HepG2 (cell line): ENCODE results near the gene HPDL. TPM values are rescaled to one million over a fixed set of nuclear protein-coding genes. Genes with fewer than 3 reads are reported as not detected.

Experiments used
- ATAC-seq: fragments of 200-7000 bp; cut with Tn5 transposase; 3 replicates; pipeline ENCODE4 v1.9.1; 2020; ENCODE audit warnings: mild to moderate bottlenecking, moderate library complexity
- BruUV-seq: library from RNA; stranded (reverse); fragments of 400-500 nt; replicated peaks from 2 replicates; lab custom pipeline; 2021; lab: Mats Ljungman, UMichigan
- CTCF ChIA-PET: fragments of 300-600 bp; formaldehyde crosslinking; extraction: SDS; loops from one replicate; lab custom pipeline; 2021; ENCODE audit warnings: low total read pairs, inconsistent platforms, low intra/inter-chr PET ratio; lab: Yijun Ruan, JAX
- POLR2A ChIA-PET: fragments of 350-600 bp; sonication (Branson Sonifier 250); formaldehyde crosslinking; loops from one replicate; lab custom pipeline; 2020; ENCODE audit warnings: antibody characterized with exemption, inconsistent platforms; lab: Yijun Ruan, JAX
- DNase-seq: peaks from one replicate; pipeline ENCODE4 v3.0.0-alpha.2; 2015; ENCODE audit warnings: low spot score
- FAIRE-seq: peaks from 3 replicates; lab custom pipeline; 2011; peaks lifted over from hg19 to GRCh38; lab: Jason Lieb, UNC
- H2AFZ ChIP-seq: one replicate; pipeline ENCODE4 v1.6.1; 2011; ENCODE audit warnings: low read length, inconsistent platforms
- H3K27ac ChIP-seq: fragments of 300-600 bp; 3 replicates; pipeline ENCODE4 v1.8.0; 2011; ENCODE audit warnings: mixed run types, mild to moderate bottlenecking, mixed read lengths, low read length, inconsistent platforms; ENCODE audit not compliant: insufficient read depth; ENCODE audit errors: extremely low read length
- H3K27me3 ChIP-seq, 2 experiments: fragments of 200-600 bp in 1 of 2; 2 replicates in 1 of 2; 3 replicates in 1 of 2; pipeline versions ENCODE4 v1.6.0 to v1.8.0; 2011; ENCODE audit warnings: low read length in 2 of 2, mild to moderate bottlenecking in 2 of 2, moderate library complexity in 2 of 2, inconsistent platforms in 1 of 2; ENCODE audit not compliant: insufficient read depth in 2 of 2, control insufficient read depth in 1 of 2
- H3K36me3 ChIP-seq, 2 experiments: fragments of 200-600 bp in 1 of 2; replicated peaks in 1 of 2; 2 replicates in 1 of 2; 3 replicates in 1 of 2; pipeline versions ENCODE4 v1.5.1 to v1.8.0; 2011; ENCODE audit warnings: low read length in 2 of 2, inconsistent platforms in 1 of 2; ENCODE audit not compliant: insufficient read depth in 2 of 2, control insufficient read depth in 1 of 2
- H3K4me1 ChIP-seq: 2 replicates; pipeline ENCODE4 v1.5.1; 2012; ENCODE audit warnings: low read length, inconsistent platforms; ENCODE audit not compliant: insufficient read depth
- H3K4me2 ChIP-seq: 2 replicates; pipeline ENCODE4 v1.6.0; 2011; ENCODE audit warnings: low read depth, low read length, inconsistent platforms
- H3K4me3 ChIP-seq, 3 experiments: fragments of 200-600 bp in 1 of 3; sonication (generic), shearing (Covaris generic) in 1 of 3; replicated peaks in 1 of 3; 2 replicates each; pipeline ENCODE4 v1.5.1; 2011 to 2016; ENCODE audit warnings: low read length in 3 of 3, inconsistent platforms in 2 of 3, low read depth in 2 of 3, mild to moderate bottlenecking in 2 of 3, control low read depth in 1 of 3, mixed read lengths in 1 of 3; ENCODE audit not compliant: insufficient read depth in 1 of 3
- H3K79me2 ChIP-seq: one replicate; pipeline ENCODE4 v1.6.1; 2011; ENCODE audit warnings: low read length, inconsistent platforms; ENCODE audit not compliant: insufficient read depth
- H3K9ac ChIP-seq: 2 replicates; pipeline ENCODE4 v1.6.0; 2011; ENCODE audit warnings: mild to moderate bottlenecking, low read depth, low read length, inconsistent platforms; ENCODE audit not compliant: insufficient read depth
- H3K9me3 ChIP-seq: 2 replicates; pipeline ENCODE4 v1.5.1; 2012; ENCODE audit warnings: mild to moderate bottlenecking, low read length
- H4K20me1 ChIP-seq: 2 replicates; pipeline ENCODE4 v1.6.0; 2011; ENCODE audit warnings: inconsistent platforms, mild to moderate bottlenecking, low read length, moderate library complexity; ENCODE audit not compliant: insufficient read depth
- ERF ChIP-seq: IDR thresholded peaks from 2 replicates; pipeline ENCODE4 v1.6.1; 2018; ENCODE audit warnings: missing biosample characterization, missing genetic modification reagents
- FOSL2 ChIP-seq: sonication (generic); formaldehyde crosslinking; IDR thresholded peaks from 2 replicates; pipeline ENCODE4 v1.4.0; 2020; ENCODE audit warnings: missing genetic modification reagents
- FOXA3 ChIP-seq: IDR thresholded peaks from 2 replicates; pipeline ENCODE4 v1.6.1; 2016; ENCODE audit warnings: missing genetic modification reagents, missing compliant biosample characterization
- JUND ChIP-seq: sonication (generic); formaldehyde crosslinking; IDR thresholded peaks from 2 replicates; pipeline ENCODE4 v1.8.0; 2022; ENCODE audit warnings: mild to moderate bottlenecking, missing genetic modification reagents
- MEIS1 ChIP-seq: sonication (generic); formaldehyde crosslinking; IDR thresholded peaks from 2 replicates; pipeline ENCODE4 v1.9.0; 2021; ENCODE audit warnings: mild to moderate bottlenecking, missing genetic modification reagents, moderate library complexity, borderline replicate concordance
- RARA ChIP-seq: IDR thresholded peaks from 2 replicates; pipeline ENCODE4 v1.6.1; 2016; ENCODE audit warnings: missing genetic modification reagents, missing compliant biosample characterization
- RARG ChIP-seq: sonication (generic); formaldehyde crosslinking; IDR thresholded peaks from 2 replicates; pipeline ENCODE4 v1.4.0; 2020; ENCODE audit warnings: low read depth, mild to moderate bottlenecking, missing genetic modification reagents
- RFX1 ChIP-seq: fragments of 450-650 bp; IDR thresholded peaks from 2 replicates; pipeline ENCODE4 v1.6.1; 2017
- RXRB ChIP-seq: IDR thresholded peaks from 2 replicates; pipeline ENCODE4 v1.6.1; 2016; ENCODE audit warnings: borderline replicate concordance, missing genetic modification reagents, missing compliant biosample characterization
- SAP130 ChIP-seq: IDR thresholded peaks from 2 replicates; pipeline ENCODE4 v1.6.1; 2016; ENCODE audit warnings: low read depth
- SIX1 ChIP-seq: sonication (generic); formaldehyde crosslinking; IDR thresholded peaks from 2 replicates; pipeline ENCODE4 v1.4.0; 2020; ENCODE audit warnings: missing genetic modification reagents, borderline replicate concordance
- SPEN ChIP-seq: sonication (generic); formaldehyde crosslinking; IDR thresholded peaks from 2 replicates; pipeline ENCODE4 v1.5.1; 2020; ENCODE audit warnings: low read depth, mild to moderate bottlenecking, missing genetic modification reagents
- ZMAT3 ChIP-seq: sonication (generic); formaldehyde crosslinking; conservative IDR thresholded peaks from 2 replicates; pipeline ENCODE4 v1.7.0; 2021; ENCODE audit warnings: missing genetic modification reagents
- ZNF441 ChIP-seq: sonication (generic); formaldehyde crosslinking; IDR thresholded peaks from 2 replicates; pipeline ENCODE4 v1.7.0; 2021; ENCODE audit warnings: missing genetic modification reagents, borderline replicate concordance
- ZNF850 ChIP-seq: sonication (generic); formaldehyde crosslinking; conservative IDR thresholded peaks from 2 replicates; pipeline ENCODE4 v1.9.0; 2021; ENCODE audit warnings: mild to moderate bottlenecking, missing genetic modification reagents
- WGBS: methylation state at CpG from one replicate; pipeline ENCODE4 v1.1.6; 2017; ENCODE audit warnings: low lambda C conversion rate; 5-methylcytosine and 5-hydroxymethylcytosine counted together
- in situ Hi-C: cut with HindIII; loops from 2 replicates; pipeline ENCODE4 v1.10.0; 2017; ENCODE audit warnings: low pct_unique_long_range_greater_than_20kb; ENCODE audit not compliant: extremely low pct_ligation_motif_present
- intact Hi-C: fragments of 100-400 bp; cut with micrococcal nuclease; formaldehyde crosslinking; loops from one replicate; pipeline ENCODE4 v1.10.0; 2022; ENCODE audit not compliant: unreplicated experiment
- polyA plus RNA-seq, 8 experiments: library from polyadenylated mRNA; depleted of rRNA in 3 of 8; stranded (reverse) in 7 of 8; unstranded in 1 of 8; fragments of >200 nt; fragmentation: Illumina TruSeq in 4 of 8; extraction: Trizol in 4 of 8; gene quantifications; 2 replicates each; pipeline versions ENCODE4 v1.2.1 to v1.2.3, GENCODE V29; 2011 to 2016; ENCODE audit warnings: low read depth in 4 of 8, missing spikeins in 1 of 8, mixed read lengths in 1 of 8; ENCODE audit not compliant: insufficient read depth in 1 of 8
- total RNA-seq, 5 experiments: library from RNA; depleted of rRNA; stranded (reverse); fragments of >200 nt; fragmentation: Illumina TruSeq; extraction: Trizol; gene quantifications; 2 replicates each; pipeline ENCODE4 v1.2.3, GENCODE V29; 2016; ENCODE audit warnings: low read depth in 1 of 5
- TF ChIP-seq, protein P1 (sequence below): sonication (generic); formaldehyde crosslinking; IDR thresholded peaks from 2 replicates; pipeline ENCODE4 v1.8.1; 2022; ENCODE audit warnings: low read depth, mild to moderate bottlenecking, missing genetic modification reagents
- TF ChIP-seq, protein P2 (sequence below): IDR thresholded peaks from 2 replicates; pipeline ENCODE4 v1.6.1; 2018; ENCODE audit warnings: missing genetic modification reagents, mild to moderate bottlenecking, missing compliant biosample characterization
- TF ChIP-seq, protein P3 (sequence below): IDR thresholded peaks from 2 replicates; pipeline ENCODE4 v1.6.1; 2016; ENCODE audit warnings: low read depth
- TF ChIP-seq, protein P4 (sequence below): sonication (generic); formaldehyde crosslinking; IDR thresholded peaks from 2 replicates; pipeline ENCODE4 v1.4.0; 2020; ENCODE audit warnings: missing genetic modification reagents

The HPDL gene
- total and polyA plus RNA-seq, 2 of the 13 experiments (the other 11 are each of a cell fraction or from before 2014, with no cell fraction given) = not detected

DNA sequence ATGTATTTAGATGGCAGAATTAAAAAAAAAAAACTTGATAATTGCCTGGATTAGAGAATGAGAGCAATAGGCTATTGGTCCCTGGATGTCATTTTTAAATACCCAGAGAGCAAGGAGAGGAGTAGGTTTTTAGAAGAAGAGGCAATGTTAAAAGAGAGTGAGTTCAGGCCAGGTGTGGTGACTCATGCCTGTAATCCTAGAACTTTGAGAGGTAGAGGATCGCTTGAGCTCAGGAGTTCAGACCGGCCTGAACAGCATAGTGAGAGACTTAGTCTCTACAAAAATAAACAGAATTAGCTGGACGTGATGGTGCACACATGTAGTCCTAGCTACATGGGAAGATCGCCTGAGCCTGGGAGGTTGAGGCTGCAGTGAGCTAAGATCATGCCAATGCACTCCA is 29.5 kb downstream of the HPDL start:
- ChIA-PET POLR2A (interaction anchor here (1.1 to 3.1 kb wide), 7 partner anchors 11 to 166 kb away, joined by 3 to 23 read pairs (median 5); partner anchors contain the start of genes CCDC163, MMACHC, MUTYH and PRDX1), CTCF (interaction anchor here (0.6 kb wide), 1 partner anchor 23 kb away, joined by 3 read pairs; no protein-coding TSS in a partner anchor)
- H3K9me3 ChIP-seq = no peaks in the 10 kb centered on the region
- peak overlapping the region; percentile 3; the same call in 1 of the 2 replicates for H3K9ac ChIP-seq
- no TSS peak for BruUV-seq
- H3K36me3 ChIP-seq = no peaks in the 10 kb centered on the region
- DNase-seq (peak; percentile 68), FAIRE-seq (peak; percentile 72), ATAC-seq (peak; percentile 92)
- 14% methylated on average over 4 of the region's 4 CpGs for WGBS
- no peaks in the 10 kb centered on the region for H4K20me1 ChIP-seq
- no peaks in the 10 kb centered on the region for H3K27me3 ChIP-seq
- no peaks in the 10 kb centered on the region for H3K79me2 ChIP-seq
- peak overlapping the region; percentile 53 for H3K27ac ChIP-seq
- H3K4me2 ChIP-seq = peak overlapping the region; percentile 42
- H2AFZ ChIP-seq = no peak overlapping the region
- intact Hi-C loops (loop anchor here (5.0 kb wide), 1 partner anchor 216 kb away; no protein-coding TSS in a partner anchor), in situ Hi-C loops (loop anchor here (5.0 to 25.0 kb wide), 2 partner anchors 136 to 231 kb away; partner anchors contain the start of genes NASP and TESK2)
- peaks cover 42% of the 10 kb centered on the region for H3K4me1 ChIP-seq
- H3K4me3 ChIP-seq = peak overlapping the region in 1 of 3 experiments; percentile 12; a peak in 1 of 6 replicates
- TF ChIP-seq SAP130 (peak; percentile 52; the same call in 1 of the 2 replicates), FOSL2 (peak; percentile 91), MEIS1 (CRISPR knock-in tag) (no peak), ERF (CRISPR knock-in tag) (peak; percentile 24; the same call in 1 of the 2 replicates), SPEN (CRISPR knock-in tag) (peak; percentile 24; the same call in 1 of the 2 replicates), RARA (CRISPR knock-in tag) (0 out of 2 replicates have a peak, but pooled peaks have one; percentile 22), ZMAT3 (0 out of 2 replicates have a peak, but pooled peaks have one; percentile 55), RXRB (CRISPR knock-in tag) (0 out of 2 replicates have a peak, but pooled peaks have one; percentile 30), RFX1 (no peak), JUND (peak; percentile 45; the same call in 1 of the 2 replicates), RARG (CRISPR knock-in tag) (no peak), SIX1 (CRISPR knock-in tag) (peak; percentile 89; the same call in 1 of the 2 replicates), FOXA3 (CRISPR knock-in tag) (0 out of 2 replicates have a peak, but pooled peaks have one; percentile 13), ZNF850 (CRISPR knock-in tag) (no peak), ZNF441 (CRISPR knock-in tag) (0 out of 2 replicates have a peak, but pooled peaks have one; percentile 18)
- TF ChIP-seq, protein P1, sequence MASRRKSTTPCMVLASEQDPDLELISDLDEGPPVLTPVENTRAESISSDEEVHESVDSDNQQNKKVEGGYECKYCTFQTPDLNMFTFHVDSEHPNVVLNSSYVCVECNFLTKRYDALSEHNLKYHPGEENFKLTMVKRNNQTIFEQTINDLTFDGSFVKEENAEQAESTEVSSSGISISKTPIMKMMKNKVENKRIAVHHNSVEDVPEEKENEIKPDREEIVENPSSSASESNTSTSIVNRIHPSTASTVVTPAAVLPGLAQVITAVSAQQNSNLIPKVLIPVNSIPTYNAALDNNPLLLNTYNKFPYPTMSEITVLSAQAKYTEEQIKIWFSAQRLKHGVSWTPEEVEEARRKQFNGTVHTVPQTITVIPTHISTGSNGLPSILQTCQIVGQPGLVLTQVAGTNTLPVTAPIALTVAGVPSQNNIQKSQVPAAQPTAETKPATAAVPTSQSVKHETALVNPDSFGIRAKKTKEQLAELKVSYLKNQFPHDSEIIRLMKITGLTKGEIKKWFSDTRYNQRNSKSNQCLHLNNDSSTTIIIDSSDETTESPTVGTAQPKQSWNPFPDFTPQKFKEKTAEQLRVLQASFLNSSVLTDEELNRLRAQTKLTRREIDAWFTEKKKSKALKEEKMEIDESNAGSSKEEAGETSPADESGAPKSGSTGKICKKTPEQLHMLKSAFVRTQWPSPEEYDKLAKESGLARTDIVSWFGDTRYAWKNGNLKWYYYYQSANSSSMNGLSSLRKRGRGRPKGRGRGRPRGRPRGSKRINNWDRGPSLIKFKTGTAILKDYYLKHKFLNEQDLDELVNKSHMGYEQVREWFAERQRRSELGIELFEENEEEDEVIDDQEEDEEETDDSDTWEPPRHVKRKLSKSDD (CRISPR knock-in tag) = no peak
- TF ChIP-seq, protein P2, sequence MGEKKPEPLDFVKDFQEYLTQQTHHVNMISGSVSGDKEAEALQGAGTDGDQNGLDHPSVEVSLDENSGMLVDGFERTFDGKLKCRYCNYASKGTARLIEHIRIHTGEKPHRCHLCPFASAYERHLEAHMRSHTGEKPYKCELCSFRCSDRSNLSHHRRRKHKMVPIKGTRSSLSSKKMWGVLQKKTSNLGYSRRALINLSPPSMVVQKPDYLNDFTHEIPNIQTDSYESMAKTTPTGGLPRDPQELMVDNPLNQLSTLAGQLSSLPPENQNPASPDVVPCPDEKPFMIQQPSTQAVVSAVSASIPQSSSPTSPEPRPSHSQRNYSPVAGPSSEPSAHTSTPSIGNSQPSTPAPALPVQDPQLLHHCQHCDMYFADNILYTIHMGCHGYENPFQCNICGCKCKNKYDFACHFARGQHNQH (CRISPR knock-in tag) = 0 out of 2 replicates have a peak, but pooled peaks have one; percentile 19
- TF ChIP-seq, protein P3, sequence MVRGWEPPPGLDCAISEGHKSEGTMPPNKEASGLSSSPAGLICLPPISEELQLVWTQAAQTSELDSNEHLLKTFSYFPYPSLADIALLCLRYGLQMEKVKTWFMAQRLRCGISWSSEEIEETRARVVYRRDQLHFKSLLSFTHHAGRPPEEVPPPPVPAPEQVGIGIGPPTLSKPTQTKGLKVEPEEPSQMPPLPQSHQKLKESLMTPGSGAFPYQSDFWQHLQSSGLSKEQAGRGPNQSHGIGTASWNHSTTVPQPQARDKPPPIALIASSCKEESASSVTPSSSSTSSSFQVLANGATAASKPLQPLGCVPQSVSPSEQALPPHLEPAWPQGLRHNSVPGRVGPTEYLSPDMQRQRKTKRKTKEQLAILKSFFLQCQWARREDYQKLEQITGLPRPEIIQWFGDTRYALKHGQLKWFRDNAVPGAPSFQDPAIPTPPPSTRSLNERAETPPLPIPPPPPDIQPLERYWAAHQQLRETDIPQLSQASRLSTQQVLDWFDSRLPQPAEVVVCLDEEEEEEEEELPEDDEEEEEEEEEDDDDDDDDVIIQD (CRISPR knock-in tag) = peak; percentile 12; the same call in 1 of the 2 replicates
- TF ChIP-seq, protein P4, sequence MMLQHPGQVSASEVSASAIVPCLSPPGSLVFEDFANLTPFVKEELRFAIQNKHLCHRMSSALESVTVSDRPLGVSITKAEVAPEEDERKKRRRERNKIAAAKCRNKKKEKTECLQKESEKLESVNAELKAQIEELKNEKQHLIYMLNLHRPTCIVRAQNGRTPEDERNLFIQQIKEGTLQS (CRISPR knock-in tag) = 0 out of 2 replicates have a peak, but pooled peaks have one; percentile 22
